ENCODE results near the gene CCDC88B.

The CCDC88B gene, protein sequence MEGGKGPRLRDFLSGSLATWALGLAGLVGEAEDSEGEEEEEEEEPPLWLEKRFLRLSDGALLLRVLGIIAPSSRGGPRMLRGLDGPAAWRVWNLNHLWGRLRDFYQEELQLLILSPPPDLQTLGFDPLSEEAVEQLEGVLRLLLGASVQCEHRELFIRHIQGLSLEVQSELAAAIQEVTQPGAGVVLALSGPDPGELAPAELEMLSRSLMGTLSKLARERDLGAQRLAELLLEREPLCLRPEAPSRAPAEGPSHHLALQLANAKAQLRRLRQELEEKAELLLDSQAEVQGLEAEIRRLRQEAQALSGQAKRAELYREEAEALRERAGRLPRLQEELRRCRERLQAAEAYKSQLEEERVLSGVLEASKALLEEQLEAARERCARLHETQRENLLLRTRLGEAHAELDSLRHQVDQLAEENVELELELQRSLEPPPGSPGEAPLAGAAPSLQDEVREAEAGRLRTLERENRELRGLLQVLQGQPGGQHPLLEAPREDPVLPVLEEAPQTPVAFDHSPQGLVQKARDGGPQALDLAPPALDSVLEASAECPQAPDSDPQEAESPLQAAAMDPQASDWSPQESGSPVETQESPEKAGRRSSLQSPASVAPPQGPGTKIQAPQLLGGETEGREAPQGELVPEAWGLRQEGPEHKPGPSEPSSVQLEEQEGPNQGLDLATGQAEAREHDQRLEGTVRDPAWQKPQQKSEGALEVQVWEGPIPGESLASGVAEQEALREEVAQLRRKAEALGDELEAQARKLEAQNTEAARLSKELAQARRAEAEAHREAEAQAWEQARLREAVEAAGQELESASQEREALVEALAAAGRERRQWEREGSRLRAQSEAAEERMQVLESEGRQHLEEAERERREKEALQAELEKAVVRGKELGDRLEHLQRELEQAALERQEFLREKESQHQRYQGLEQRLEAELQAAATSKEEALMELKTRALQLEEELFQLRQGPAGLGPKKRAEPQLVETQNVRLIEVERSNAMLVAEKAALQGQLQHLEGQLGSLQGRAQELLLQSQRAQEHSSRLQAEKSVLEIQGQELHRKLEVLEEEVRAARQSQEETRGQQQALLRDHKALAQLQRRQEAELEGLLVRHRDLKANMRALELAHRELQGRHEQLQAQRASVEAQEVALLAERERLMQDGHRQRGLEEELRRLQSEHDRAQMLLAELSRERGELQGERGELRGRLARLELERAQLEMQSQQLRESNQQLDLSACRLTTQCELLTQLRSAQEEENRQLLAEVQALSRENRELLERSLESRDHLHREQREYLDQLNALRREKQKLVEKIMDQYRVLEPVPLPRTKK (N-terminal part only)
- 237 to 413 (median 246) reads per million in 3 experiments for total RNA-seq

DNA sequence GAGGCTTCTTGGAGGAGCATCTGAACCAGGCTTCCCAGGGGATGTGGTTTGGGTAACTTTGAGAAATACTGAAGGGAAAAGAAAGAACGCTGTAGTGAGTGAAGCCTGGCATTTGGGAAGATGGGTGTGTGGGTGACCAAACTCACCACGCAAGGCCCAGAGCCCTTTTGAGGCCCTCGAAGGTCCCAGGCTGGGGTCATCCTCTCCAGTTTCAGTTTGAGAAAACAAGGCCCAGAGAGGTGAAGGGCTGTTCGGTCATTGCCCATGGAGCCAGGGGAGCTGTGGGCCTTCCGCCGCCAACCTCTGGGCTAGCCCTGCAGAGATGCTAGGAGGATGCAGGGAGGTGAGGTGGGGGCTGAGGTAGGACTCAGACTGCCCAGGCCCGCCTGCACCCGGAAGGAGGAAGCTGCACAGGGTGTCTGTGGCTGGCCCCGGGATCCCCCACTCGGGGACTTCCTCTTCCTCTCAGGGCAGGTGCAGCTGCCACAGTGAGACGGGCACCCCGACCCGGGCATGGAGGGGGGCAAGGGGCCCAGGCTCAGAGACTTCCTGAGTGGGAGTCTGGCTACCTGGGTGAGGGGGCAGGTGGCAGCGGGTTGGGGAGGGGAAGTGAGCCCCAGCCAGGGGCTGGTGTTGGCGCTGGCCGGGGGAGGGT lies at the start of gene CCDC88B:
Gene CCDC88B, plus strand, starts transcription at position 451 of the 655 bp plus-strand sequence. Its CDS starts 63 bp downstream, at position 514.
- DNase-seq = peak; percentile 90

DNA sequence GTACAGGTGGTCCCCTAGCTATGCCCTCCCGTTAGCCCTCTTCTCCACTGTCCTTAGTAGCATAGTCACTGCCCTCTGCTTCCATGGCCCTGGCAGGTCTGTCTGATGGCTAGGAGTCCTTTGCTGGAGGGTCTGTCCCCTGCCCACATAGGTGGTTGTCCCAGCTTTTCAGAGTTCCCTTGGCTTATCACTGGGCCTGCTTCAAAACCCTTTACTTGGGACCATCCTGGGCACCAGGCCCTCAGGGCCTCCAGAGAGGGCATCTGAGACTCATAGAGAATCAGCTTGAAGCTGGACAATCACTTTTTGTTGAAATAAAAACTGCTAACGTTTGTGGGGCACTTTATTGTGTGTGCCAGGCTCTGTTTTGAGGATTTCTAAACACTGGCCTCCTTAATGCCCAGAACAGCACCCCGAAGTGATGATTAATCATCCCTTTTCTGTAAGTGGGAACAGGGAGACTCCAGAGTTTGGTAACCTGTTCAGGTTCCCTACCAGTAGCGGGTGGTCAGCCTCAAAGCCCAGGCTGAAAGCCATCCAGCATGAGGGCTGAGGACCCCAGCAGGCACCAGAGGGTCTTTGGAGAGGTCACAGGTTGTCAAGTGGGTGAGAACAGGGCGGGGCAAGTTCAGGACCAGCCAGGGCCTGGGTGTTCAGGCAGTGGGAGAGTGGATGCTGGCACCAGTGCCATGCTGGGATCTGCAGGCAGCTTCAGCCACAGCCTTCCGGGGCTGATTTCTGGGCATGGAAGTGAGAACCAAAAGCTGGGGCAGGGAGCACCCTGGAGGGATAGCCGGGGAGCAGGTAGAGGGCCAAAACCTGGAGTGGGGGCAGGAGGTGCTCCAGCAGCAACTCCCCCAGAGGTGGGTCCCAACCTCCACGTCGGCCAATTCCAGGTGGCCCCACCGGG lies 49.4 kb upstream of the CCDC88B start:
- DNase-seq = no peak

- DNase-seq = no peak
Measured at GRCh38 chr11:64291262-64291751, 48.7 kb upstream of the CCDC88B start, which contains the start of gene KCNK4. TSS of gene KCNK4 (plus strand) at chr11:64291302. CDS start at chr11:64293019, 1,717 bp downstream.

DNA sequence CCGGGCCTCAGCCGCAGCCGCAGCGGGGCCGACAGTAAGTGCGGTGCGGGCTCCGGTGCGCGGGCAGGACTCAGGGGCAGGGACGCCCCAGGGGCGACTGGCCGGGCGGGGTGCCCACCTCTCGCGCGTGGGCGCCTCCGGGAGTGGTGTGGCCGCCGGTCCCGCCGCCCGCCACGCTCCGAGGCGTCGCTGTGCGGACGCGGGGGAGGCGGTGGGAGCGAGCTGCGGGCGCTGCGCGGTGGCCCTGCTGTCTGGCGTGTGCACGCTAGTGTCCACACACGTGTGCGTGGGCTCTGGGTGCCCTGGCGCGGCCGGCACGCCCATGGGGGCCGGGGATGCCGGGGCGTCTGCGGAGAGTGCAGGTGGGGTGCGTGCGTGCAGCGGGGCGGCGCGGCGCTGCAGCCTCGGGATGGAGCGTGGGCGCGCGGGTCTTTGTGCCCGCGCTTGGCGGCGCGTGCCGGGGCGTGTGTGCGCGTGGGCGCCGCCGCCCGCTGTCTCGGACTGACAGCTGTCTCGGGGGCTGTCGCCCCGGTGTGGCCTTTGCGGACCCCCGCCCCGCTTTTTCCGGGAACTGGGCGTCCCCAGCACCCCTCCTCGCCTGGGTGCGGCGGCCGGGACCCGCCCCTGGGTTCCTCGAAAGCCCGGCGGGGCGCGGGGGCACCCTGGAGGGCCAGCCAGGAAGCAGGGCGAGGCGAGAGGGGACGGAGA lies 48.1 kb upstream of the CCDC88B start:
- no peak for DNase-seq

- no peak for DNase-seq
Measured at GRCh38 chr11:64292460-64293254, 47.3 kb upstream of the CCDC88B start.

GRCh38 chr11:64294774-64295173 lies 45.2 kb upstream of the CCDC88B start:
- DNase-seq = no peak

DNA sequence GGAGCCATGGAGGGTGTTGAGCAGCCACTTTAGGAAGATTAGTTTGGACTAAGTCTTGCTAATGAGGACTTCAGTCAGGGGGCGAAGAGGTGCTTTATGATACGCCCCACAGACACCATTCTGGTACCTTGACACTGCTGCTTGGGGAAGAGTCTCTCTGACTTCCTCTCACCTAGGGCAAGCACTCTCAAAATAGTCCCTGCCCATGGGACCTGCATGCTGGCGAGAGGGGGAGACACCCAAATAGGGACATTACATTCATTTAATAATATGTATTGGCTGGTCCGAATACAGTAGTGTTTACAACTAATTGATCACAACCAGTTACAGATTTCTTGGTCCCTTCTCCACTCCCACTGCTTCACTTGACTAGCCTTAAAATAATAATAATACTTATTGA lies 44.2 kb upstream of the CCDC88B start:
- no peak for DNase-seq

- no peak for DNase-seq
Measured at GRCh38 chr11:64296236-64296635, 43.8 kb upstream of the CCDC88B start.

- no peak for DNase-seq
Measured at GRCh38 chr11:64296830-64297698, 42.9 kb upstream of the CCDC88B start.

DNA sequence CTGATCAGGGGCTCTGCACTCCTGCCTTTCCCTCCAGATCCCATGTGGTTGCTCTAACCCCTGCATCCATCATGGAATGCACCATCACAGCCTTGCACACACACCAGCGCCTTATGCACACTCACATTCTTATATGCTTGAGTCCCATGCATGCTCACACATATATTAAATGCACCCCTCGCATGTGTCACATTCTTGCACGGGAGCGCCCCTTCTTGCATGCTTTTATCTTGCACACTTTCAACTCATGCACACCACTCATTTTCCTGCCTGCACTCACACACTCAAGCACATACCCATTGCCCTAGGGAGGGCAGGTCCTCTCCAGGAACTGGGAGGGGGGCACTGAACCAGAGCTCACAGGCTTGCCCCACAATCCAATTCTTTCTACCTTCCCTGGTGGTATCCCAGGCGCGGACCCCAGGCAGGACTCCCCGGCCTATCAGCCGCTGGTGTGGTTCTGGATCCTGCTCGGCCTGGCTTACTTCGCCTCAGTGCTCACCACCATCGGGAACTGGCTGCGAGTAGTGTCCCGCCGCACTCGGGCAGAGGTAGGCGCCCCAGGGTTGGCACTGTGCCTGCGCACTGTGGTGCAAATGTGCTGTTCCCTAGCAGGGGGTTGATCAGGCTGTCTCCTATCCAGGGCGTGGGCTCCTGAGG lies 42.2 kb upstream of the CCDC88B start:
- DNase-seq = no peak

GRCh38 chr11:64298966-64299846 lies 40.8 kb upstream of the CCDC88B start:
- DNase-seq = no peak

DNA sequence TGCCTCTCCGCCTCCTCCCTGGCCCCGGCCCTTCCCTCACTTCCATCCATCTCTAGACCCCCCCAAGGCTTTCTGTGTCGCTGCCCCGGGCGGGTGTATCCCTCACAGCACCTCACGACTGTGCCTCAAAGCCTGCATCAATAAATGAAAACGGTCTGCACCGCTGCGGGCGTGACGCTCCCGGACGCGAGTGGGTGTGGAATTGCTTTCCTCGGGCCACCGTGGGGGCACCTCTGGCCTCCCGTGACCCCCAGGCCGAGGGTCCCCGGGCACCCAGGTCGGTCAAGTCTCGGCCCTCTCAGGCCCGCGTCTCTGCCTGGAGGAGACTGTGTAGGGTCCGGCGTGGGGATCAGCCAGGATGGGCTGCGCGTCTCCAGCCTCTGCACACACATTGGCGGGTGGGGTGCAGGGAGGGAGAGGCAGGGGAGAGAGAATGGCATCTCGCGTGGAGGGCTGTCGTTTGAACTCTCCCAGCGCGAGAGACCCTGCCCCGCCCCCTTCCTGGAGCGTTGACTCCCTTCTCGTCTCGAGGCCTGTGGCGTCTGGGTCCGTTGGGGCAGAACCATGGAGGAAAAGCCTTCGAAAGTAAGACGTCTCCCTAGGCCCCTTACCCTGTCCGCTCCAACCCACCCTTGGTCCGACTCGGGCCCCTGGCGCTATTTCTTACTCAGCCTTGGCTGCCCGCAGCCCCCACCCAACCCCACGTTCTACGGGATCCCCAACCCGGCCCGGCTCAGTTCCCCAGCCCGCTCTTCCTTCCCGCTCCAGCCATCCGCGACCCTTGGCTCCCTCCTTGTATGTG lies 40.0 kb upstream of the CCDC88B start, which contains the start of gene CATSPERZ:
Gene CATSPERZ, plus strand, starts transcription at position 512 of the 802 bp plus-strand sequence. Its CDS starts 53 bp downstream, at position 565.
- no peak for DNase-seq

DNA sequence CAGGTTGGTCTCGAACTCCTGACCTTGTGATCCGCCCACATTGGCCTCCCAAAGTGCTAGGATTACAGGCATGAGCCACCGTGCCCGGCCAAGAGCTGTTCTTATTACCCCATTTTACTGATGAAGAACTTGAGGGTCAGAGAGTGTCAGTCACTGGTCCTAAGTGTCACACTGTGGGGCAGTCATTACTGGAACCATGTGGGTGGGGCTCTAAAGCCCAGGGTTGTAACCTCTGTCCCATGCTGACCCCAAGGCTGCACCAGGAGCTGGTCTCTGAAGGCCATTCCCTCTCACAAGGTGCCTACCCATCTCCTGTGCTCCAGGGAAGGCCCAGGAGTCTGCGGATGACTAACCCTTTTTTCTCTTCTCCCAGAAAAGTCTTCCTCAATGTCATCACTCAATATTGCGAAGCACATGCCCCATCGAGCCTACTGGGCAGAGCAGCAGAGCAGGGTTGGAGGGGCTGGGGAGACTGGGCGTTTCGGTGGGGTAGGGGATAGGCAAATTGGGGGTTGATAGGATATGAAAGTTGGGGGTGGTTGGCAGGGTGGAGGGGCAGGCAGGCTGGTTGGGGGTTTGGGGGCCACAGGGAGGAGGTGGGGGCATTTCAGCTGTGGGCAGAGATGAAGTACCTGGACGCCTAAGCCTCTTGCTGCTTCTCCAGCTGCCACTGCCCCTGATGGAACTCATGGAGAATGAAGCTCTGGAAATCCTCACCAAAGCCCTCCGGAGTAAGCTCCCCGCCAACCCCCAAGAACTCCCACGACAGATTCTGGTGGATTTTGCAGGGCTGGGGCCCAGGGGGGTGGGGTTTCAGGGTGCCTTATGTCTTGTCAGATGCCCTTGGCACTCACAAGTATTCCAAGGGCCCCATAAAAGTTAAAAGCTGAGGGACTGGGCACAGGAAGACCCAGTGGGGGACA lies 36.6 kb upstream of the CCDC88B start:
- no peak for DNase-seq

DNA sequence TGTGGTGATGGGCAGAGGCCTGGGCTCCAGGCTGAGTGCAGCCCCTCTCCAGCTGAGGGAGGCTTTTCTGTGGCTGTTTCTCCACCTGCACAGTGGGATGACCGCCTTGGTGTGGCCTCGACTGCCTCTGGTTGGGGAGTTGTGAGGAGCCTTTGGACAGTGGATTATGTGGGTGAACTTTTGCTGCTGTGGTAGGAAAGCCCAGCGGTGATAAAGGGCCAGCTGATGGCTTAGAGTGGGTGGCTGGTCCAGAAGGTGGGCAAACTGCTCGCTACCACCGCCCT lies 36.0 kb upstream of the CCDC88B start:
- DNase-seq = no peak
